ENCODE measurements around the gene TNFRSF1A.

The TNFRSF1A gene

DNA sequence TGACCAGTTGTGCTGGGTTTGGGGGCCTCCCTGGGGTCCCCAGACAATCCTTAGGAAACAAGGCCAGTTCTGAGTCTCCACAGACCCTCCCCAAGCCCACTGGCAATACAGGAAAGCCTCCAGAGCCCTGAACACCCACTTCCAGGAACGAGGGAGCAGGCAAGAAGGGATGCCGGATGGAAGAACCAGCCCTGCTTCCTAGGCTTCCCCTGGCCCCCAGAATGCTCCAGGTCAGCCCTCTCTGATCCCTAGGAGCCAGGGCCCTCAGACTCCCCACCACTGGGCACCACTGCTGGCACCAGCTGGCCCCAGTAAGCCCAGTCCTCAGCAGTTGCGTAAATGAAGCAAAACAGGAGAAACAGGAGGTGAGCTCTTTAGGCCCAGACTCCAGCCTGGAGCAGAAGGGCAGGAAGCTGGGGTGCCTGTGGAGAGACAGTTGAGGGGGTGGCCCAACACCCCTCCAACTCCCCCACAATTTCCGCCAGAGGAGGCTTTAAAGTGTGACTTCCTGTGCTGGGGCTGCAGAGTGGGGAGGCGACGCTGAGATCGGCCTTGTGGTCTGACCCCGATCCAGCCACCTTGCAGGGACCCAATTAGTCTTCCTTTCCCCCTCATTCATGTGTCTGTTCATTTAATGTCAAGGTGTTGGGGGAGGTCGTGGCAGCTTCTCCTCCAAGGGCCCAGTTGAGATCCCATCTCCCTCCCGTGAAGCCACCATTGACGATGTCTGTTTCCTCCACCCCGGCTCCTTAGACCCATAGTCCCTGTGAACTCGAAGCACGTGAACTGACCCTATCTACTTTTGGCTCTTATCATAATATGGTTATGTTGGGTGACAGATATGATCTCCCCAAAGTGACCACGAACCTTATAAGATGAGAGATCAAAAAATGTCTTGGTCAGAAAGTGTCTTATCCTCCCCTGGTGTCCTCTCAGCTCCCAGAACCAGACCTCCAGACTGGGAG is 4.7 kb downstream of the TNFRSF1A start:
- DNase-seq (ENCODE audit: low read depth in 2 of 2), result no peak

DNA sequence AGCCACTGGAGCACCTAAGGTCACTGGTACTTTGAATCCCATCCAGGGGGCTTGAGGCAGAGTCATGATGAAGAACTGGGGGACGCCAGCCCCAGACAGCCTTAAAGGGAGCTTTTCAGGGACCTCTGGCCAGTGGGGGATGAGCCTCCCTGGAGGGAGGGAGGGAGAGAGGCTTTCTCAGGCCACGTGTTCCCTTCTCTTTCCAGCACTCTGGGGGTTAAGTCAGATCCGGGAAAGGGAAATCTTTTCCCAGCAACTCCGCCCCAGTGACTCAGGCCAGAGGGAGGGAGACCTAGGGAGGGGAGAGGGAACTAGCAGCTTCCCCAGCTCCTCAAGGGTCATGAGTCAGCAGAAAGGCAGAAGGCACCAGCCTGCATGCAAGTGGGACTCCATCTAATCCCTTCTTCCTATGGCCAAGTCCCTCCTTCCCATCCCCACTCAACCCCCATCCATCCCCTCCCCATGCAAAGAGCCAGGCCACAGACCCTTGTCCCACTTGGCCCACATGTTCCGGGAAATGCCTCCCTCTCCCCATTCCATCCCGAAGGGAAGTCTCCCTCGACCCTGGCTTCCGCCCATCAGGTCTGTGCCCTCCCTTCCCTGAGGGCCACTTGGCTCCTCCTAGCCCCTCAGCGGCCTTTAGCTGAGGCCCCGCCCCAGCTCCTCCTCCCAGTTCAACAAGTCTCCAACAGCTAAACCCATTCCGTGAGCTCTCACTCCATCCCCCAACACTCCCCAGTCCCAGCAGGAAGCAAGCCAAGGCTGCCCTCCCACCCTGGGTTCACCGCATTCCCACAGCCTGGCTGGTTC is 5.6 kb downstream of the TNFRSF1A start:
- peak in 1 of 2 donors; percentile 42 for DNase-seq (ENCODE audit: low read depth in 2 of 2)

DNA sequence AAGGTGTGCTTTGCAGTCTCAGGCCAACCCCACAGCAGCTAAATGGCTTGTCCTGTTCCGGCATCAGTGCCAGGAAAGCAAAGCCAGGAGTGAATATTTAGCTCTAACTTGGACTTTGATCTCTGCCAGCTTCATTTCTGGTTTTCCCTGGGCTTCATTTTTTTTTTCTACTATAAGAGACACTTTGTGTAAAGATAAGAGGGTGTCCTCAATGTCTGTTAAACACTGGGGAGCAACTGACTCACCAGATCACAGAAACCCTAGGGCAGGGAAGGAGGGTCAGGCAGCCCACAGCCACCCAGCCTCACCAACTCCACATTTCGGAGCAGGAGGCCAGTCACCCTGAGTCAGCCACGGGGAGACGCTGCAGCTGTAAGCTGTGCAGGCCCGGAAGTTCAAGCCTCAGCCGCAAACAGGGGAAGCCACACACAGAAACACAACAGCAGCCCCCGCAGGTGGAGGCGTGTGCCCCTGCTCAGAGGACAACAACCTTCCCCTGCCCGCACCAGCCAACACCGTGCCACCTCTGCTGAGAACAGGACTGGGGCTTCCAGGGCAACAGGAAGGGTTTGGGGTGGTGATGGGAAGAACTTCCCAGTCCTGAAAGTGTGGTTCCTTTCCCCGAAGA is 6.3 kb downstream of the TNFRSF1A start:
- peak; percentile 81 to 87 for DNase-seq (ENCODE audit: low read depth in 2 of 2)

DNA sequence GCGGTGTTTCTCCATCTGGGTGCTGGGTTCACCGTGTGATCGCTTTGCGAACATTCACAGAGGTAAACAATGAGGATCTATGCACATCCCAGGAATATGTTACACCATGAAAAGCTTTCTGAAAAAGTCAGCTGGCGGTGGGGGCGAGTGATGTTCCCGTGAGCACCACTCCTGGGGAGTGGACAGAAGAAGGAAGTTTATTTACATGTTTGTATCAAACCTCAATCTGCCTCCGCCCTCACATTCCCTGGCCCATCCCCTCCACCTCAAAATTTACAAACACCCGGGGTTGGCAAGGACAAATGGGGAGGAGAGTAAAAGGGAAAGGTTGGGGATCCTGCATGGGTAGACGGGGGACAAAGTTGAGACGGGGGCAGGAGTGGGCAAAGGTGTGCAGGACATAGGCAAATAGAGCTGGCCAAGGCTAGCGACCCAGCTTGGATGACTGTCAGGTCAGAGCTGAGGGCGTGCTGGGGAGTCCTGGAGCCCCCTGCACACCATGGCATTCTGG is 6.9 kb downstream of the TNFRSF1A start:
- no peak for DNase-seq (ENCODE audit: low read depth in 2 of 2)

DNA sequence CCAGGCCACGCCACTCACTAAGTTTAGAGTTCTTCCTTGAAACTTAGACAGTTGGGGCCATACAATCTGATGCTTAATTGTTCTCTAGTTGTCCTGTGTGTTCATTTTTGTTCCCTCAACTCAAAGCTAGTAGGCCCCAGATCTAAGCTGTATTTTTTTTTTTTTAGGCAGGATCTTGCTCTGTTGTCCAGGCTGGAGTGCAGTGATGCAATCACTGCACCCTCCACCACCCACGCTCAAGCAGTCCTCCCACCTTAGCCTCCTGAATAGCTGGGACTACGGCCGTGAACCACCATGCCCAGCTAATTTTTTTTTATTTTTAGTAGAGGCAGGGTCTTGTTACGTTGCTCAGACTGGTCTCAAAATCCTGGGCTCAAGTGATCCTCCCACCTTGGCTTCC is 7.5 kb downstream of the TNFRSF1A start:
- no peak for DNase-seq (ENCODE audit: low read depth in 2 of 2)

DNA sequence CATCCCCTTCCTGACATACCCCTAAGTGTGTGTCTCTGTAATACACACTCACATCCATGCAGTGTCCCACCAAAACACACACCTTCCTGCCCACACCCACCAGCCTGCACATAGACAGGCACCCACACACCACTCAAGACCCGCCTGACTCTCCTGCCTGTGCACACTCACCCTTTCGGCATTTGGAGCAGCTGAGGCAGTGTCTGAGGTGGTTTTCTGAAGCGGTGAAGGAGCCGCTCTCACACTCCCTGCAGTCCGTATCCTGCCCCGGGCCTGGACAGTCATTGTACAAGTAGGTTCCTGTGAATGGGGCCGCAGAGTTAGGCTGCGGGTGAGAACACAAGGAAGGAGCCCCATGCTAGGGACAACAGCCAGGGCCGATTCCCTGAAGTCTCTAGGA is 8.3 kb downstream of the TNFRSF1A start:
- no peak for DNase-seq (ENCODE audit: low read depth in 2 of 2)

DNA sequence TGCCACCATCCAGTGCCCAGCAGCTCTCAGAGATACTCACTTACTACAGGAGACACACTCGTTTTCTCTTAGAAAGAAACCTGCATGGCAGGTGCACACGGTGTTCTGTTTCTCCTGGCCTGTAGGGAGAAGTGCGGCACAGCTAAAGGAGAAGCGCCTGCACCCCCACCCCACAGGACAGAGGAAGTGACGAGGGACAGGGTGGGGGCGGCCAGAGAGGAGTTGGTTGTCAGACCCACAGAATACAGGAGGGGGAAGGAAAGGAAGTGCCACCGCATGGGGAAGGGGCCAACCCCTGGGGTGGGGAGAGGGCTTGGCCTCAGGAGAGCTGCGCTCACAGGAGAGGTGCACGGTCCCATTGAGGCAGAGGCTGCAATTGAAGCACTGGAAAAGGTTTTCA is 8.8 kb downstream of the TNFRSF1A start:
- DNase-seq (ENCODE audit: low read depth in 2 of 2), result no peak

DNA sequence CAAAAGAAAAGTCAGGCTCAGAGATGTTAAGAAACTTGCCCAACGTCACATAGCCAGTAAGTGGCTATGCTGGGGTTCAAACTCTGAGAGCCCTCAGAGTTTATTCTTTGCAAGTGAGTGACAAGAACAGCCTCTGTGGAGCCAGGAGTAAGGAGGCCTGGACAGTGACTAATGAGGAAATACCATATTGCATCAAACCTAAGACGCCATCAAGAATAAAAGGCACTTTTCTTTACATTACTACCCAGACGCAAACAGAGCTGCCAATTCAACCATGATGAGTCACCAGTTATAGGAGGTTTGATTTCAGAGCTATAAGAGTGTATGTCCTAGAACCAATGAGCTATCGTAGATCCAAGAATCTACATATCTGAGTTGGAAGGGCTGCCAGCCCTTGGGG is 9.4 kb downstream of the TNFRSF1A start:
- DNase-seq (ENCODE audit: low read depth in 2 of 2), result no peak

DNA sequence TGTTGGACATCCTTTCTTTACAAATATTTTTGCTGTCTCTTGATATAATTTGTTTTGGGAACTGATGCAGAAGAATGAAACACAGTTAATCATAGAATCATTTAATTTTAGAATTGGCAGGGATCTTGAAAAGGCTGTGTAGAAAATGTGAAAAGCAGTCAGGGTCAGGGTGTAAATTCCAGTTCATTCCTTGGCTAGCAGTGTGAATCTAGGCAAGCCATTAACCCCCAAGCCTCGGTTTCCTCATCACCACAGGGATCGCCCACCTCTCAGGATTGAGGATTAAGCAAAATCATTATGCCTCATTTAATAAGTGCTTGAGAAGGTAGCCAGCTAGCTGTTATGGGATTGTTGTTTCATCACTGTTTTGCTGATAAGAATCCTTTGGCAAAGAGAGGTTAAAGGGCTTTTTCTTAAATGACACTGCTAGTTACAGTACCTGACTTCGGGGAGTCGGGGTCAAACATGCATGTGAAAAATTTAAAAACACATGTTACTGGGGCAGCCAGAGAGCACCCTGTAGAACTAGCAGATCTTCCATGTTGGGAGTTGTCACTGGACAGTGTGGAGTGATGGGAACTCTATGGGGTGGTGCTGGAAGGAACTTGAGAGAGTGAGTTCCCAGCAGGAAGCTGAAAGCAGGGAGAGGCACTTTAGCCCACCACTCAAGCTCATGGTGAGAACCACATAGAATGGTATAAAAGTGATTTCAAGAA is 10.7 kb downstream of the TNFRSF1A start:
- DNase-seq (ENCODE audit: low read depth in 2 of 2), result no peak

DNA sequence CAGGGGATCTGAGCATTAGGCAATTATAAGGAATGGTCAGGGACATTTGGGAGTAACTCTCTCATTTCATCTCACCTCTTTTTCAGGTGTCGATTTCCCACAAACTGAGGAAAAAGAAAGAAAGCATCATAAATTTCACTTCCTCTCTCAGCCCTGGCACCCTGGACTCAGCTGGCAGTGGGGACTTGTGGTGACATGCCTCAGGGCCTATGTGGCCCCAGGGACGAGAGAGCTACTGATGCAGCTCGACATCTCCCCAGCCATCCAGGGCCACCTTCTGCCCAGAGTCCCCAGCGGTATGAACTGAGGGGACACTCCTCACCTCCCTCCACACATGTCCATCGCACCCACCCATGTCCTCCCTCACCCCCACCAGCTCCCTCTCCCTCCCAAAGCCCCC is 11.7 kb downstream of the TNFRSF1A start:
- DNase-seq (ENCODE audit: low read depth in 2 of 2), result no peak

DNA sequence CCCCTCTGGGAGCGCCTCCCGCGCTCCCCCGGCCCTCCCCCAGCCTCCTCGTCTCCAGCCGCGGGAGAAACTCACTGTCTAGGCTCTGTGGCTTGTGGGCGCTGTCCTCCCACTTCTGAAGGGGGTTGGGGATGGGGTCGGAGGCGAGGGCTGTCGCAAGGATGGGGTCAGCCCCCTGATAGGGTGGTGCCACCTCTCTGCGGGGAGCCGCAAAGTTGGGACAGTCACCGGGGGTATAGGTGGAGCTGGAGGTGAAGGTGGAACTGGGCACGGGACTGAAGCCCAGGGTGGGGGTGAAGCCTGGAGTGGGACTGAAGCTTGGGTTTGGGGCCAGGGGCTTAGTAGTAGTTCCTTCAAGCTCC is 12.2 kb downstream of the TNFRSF1A start:
- no peak for DNase-seq (ENCODE audit: low read depth in 2 of 2)

DNA sequence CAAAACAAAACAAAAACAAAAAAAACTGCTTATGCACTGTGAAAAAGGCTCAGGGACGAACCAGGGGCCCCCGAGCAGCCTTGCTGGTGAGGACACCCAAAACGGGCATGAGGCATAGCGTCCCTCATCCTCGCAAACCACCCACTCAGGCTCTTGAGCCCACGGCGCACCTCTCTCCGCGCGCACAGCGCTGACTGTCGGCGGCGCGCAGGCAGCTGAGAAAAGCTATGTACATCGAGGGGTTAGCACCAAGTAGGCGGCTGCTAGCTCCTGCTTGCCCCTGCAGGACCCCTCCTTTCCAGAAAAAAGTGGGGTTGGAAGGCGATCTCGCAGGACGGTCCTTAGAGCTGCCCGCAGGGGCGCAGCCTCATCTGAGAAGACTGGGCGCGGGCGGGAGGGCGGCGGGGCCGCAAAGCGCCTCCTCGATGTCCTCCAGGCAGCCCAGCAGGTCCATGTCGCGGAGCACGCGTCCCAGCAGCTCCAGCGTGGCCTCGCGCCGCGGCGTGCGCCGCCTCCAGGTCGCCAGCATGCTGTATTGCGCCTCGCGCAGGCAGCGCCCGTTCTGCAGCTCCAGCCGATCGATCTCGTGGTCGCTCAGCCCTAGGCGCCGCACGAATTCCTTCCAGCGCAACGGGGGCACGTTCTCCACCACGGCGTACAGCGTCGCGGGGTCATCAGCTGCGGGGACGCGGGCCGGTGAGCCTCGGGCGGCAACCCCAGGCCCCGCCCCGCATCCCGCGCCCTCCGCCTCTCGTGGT is 12.8 kb downstream of the TNFRSF1A start:
- no peak for DNase-seq (ENCODE audit: low read depth in 2 of 2)

DNA sequence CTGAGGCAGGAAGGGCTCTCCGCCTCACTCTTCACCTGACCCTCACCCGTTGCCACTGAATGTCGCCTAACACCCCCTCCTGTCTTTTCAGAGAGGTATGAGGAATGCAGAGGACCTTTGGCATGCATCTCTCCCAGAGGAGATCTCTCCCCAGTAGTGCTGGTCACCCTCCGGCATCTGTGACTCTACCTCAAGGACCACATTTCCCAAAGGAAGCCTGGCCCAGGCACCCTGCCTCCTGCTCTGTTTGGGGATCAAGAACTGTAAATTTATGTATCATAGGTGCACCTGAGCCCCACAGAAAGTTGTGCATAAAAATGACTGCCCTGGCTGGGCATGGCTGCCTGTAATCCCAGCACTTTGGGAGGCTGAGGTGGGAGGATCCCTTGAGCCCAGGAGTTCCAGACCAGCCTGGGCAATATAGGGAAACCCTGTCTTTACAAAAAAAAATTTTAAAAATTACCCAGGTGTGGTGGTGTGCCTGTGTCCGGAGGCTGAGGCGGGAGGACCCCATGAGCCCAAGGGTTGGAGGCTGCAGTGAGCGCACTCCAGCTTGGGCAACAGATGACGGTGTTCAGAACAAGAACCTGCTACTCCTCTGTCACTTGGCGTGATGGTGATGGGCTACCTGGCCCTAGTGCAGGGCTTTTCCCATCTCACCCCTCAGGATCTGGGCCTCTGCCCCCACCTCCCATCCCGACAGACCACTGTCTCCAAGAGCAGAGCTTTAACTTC is 13.7 kb downstream of the TNFRSF1A start:
- no peak for DNase-seq (ENCODE audit: low read depth in 2 of 2)

DNA sequence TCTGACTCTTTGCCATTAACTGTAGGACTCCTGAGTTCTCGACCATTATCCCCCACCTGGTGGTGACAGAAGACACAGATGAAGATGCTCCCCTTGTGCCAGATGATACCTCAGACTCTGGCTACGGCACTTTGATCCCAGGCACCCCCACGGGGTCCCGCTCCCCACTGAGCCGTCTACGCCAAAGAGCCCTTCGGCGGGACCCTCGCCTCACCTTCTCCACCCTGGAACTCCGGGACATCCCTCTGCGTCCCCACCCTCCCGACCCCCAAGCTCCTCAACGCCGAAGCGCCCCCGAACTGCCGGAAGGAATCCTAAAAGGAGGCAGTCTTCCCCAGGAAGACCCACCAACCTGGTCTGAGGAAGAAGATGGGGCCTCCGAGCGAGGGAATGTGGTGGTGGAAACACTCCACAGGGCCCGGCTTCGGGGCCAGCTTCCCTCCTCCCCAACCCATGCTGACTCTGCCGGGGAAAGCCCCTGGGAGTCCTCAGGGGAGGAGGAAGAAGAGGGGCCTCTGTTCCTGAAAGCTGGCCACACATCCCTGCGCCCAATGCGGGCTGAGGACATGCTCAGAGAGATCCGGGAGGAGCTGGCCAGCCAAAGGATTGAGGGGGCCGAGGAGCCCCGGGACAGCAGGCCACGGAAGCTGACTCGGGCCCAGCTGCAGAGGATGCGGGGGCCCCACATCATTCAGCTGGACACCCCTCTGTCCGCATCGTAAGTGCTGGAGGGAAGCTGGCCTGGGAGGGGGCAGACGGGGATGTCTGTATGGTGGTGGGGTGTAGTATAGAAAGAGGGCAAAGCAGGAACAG is 14.4 kb downstream of the TNFRSF1A start:
- DNase-seq (ENCODE audit: low read depth in 2 of 2), result no peak

DNA sequence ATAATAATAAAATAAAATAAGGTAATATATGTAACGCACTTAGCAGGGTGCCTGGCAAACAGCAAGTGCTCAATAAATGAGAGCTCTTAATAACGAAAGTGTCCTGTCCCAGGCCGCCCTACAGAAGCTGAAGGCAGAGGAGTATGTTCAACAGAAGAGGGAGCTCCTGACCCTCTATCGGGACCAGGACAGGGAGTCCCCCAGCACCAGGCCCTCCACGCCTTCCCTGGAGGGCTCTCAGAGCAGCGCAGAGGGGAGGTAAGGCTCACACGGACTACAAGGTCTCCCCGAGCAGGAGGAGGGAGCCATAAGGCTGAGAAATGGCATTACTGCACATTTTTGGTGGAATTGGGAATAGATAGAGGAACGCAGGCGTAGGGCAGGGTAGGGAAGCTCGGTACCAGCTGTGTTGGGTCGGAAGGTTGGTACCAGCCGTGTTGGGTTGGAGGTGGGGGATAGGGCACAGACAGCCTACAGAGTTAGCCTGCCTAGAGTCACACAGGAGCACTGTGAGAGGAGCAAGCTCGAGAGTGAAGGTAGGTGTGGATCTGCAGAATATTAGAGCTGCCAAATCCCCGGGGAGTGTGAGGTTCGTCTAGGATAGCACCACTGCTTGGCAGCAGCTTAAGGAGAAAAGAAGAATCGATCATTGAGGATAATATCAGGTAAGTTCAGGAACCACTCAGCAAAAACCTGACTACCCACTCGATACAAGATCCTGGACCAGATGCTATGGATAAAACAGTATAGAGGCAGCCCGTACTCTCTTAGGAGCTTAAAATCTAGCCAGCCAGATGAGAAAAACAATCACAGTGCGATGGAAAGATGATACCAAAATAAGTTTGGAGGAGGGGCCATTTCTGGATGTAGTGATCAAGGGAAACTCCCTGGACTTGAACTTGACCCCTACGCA is 15.3 kb downstream of the TNFRSF1A start:
- DNase-seq (ENCODE audit: low read depth in 2 of 2), result no peak

DNA sequence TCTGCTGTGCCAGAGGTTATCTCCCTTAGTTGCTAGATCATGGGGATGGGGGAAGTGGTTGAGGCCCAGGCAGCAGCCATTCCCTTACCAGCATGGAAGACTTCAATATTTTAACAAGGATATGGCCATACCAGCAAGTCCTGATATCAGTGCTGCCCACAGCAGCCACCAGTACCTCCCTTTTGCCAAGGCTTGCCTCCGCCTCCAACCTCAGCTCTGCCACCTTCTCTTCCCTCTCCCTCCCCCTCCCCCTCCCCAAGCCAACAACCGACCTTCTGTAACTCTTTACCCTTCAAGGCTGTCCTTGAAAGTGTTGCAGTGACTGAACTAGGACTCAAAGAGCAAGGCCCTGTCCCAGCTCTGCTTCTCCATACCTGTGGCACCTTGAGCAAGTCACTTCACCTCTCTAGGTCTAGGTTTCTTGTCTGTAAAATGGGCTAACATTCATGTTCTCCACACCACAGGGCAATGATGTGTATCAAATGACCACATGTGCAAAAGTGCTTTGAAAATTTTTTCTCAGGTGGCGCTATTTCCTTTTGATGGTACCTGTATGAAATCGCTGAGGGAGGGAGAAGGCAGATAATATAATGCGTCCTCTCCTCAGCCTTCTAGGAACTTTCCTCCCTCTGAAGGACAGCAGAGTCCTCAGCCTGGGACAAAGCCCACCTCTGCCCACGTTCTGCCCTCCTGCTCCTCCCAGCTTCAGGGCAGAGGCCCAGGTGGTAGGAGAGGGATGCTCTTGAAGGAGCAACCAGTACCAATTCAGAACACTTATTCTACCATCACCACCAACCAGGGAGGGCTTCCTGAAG is 16.7 kb downstream of the TNFRSF1A start:
- DNase-seq (ENCODE audit: low read depth in 2 of 2), result no peak

DNA sequence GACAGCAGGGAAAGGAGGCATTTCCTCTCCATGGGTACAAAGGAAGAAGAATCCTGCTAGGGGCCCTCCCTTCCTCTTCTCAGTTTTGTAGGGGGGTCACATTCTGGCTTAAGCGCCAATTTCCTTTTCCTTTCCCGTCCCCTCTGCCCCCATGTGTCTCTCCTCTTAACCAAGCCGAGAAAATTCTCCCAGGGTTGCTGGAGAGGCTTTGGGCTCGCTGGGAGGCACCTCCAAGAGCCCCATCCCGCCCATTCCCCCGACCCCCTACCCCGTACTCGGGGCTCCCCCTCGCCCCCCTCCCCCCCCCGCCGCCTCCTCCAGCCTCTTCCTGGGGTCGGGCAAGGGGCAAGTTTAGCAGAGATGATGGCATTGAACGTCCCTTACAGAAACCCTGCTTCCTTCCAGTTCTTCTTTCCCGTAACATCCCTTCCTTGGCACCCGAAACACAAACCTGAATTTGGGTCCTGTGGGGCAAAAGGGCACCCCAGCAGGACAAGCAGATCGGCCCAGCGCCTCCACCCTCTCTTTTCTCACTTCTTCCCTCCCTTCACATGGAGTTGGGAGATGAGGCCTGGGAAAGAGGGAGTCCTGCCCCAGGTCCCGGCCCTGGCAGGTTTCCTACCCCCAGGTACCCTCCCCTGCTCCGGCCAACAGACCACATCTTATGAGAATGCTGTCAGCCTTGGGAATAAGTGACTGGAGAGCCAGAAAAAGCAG is 17.7 kb downstream of the TNFRSF1A start:
- DNase-seq (ENCODE audit: low read depth in 2 of 2), result no peak

Measured in stimulated activated CD4-positive, alpha-beta T cell treated with anti-CD3 and anti-CD28 coated beads, Interleukin-15, amount 100 ng/mL, for 48 hours (primary cell).